Measurements from ENCODE around the gene CADM1.

CADM1 gene

DNA sequence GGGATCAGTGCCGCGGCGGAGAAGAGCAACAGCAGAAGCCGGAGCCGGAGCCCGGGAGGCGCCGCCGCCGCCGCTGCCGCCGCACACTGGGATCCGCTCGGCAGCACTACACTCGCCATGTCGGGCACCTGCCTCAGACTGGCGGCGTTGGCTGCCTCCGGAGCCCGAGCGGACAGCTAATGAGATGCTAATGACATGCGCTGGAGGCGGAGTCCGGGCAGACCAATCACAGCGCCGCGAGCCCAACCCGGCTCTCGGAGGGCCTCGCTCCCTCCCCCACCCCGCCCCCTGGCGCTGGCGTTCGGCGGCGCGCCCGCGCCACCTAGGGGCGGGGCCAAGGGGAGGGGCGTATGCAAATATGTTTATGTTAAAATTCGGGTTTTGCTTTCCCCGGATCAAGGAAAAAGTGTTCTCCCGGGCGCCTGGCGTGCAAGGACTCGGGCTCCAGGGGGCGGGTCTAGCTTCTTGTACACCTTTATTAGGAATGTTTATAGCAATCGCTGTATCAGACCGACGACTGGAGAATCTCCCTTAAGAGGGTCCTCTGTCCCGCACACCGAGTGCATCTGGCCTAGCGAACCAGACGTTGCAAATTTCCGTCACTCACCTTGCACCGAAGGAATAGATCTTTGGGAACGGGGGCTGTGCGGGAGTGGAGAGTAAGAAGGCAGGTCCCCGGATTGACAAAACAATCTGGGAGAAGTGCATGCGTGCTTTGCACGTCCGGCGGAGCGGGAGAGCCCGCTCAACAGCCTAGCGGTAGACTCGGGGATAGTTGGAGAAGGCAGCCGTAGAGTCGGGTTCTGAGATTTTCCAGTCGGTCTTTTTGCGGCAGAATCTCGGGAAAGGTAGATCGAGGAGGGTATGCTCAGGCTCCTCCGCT is at the start of gene CADM1:
CADM1 (minus strand) TSS at position 140 of the 883 bp plus-strand sequence.
- Histone ChIP-seq H3K27me3 (ENCODE audit: low read depth) (peaks cover 34% of the 10 kb centered on the region), H3K36me3 (replicated peaks) (no peaks in the 10 kb centered on the region), H3K4me1 (peaks cover 10% of the 10 kb centered on the region), H3K9me3 (no peaks in the 10 kb centered on the region), H3K4me3 (peak within 1 kb of the TSS; percentile 46)
- in situ Hi-C loops (cut with MboI; ENCODE audit: low sequenced_read_pairs) = no loop called here
- DNase-seq (ENCODE audit: low spot score in 2 of 2) = peak; percentile 74 to 91

DNA sequence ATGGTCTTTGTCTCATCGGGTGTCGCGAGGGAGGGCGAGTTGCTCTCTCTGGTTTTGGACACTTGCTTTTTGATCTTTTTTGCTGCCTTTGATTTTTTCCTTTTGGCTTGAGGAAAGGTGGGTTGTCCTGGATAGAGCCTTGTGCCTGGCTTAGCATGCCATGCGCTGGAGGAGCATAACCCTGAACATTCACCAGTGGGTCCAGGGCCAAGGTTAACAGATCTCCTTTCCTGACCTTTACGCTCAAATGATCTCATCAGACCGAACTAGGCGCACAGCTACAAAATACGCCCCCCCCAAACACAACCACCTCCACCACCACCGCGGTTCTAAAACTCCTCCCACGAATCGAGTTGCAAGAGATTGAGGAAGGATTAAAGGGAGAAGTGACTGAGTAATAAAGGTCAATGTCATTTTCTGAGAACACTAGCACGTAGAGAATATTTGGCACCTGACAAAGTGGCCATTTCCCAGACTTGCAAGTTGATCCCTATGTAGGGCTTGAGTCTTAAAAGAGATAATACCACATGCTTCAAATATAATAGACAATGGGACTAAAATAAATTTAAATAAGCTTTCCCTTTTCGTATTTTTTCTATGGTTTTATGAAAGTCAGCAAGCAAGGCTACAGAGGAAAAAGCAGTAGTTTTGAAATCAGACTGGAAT is 48.7 kb upstream of the CADM1 start:
- DNase-seq (ENCODE audit: low spot score in 2 of 2) = no peak
- Histone ChIP-seq H3K4me1 (no peaks in the 10 kb centered on the region), H3K27me3 (ENCODE audit: low read depth) (no peaks in the 10 kb centered on the region), H3K4me3 (no peak overlapping the region), H3K36me3 (replicated peaks) (no peaks in the 10 kb centered on the region), H3K9me3 (no peaks in the 10 kb centered on the region)
- in situ Hi-C loops (cut with MboI; ENCODE audit: low sequenced_read_pairs) = no loop called here

DNA sequence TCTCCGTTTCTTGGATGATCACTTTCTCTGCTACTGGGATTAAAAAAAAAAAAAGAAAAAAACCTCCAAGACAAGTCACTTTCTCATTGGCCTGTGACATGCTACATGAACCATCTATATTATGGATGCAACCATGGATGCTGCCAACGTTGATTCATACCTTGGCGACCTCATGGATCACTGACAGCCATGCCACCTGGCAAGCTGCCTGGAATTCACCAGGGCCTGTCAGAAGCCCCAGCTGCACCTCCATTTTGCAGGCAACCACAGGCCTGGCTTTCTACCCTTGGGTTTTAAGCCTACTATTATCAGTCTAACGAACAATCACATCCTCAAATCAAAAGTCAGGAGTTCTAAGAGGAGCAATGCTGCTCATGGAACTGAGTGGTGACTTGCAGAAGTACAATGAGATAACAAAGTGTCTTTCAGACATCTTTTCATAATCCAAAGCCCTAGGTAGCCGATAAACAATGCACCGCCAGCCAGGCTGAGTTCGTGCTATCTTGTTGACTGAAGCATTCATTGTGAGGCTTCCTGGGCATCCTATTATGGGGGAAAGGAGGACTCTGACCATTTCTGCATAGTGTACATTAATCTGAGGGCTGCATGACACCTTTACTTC is 48.0 kb upstream of the CADM1 start:
- H3K36me3 ChIP-seq (replicated peaks) = no peaks in the 10 kb centered on the region
- in situ Hi-C loops (cut with MboI; ENCODE audit: low sequenced_read_pairs) = no loop called here
- no peaks in the 10 kb centered on the region for H3K9me3 ChIP-seq
- no peaks in the 10 kb centered on the region for H3K4me1 ChIP-seq
- DNase-seq (ENCODE audit: low spot score in 2 of 2) = no peak
- H3K4me3 ChIP-seq = no peak overlapping the region
- H3K27me3 ChIP-seq (ENCODE audit: low read depth) = no peaks in the 10 kb centered on the region

DNA sequence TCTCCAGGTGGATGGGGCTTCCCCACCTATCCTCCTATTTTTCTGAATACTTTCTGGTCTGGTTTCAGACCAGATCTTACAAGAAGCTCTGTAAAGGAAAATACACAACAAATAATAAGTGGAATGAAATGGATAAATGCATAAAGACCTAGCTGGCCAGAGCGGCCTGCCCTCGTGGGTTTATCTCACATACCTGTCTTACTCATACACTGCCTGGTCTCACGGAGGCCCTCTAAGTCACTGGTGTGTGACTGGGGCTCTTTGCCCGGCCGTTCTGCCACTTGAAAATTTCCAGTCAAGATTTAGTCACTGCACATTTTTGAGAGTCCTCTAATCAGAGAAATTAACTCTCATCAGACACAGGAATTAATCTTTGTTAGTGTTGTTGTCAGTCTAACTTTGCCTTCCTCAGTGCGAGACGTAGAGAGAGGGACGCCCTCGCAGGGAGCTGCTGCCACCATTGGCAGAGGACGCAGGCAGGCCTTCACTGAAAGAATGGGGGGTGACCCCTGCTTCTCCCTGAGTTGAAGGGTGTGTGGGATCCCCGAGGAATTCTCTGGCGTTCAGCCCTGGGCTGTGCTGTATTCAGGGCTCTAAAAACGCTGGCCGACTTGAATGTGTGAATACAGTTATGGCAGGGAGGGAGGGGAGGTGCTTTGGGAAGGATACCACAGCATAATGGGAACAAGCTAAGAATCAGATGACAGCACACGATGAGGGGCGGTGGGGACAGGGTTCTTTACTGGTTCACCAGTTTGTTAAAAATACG is 46.3 kb upstream of the CADM1 start:
- H3K4me1 ChIP-seq = no peaks in the 10 kb centered on the region
- H3K36me3 ChIP-seq (replicated peaks) = no peaks in the 10 kb centered on the region
- in situ Hi-C loops (cut with MboI; ENCODE audit: low sequenced_read_pairs) = no loop called here
- no peak for DNase-seq (ENCODE audit: low spot score in 2 of 2)
- no peaks in the 10 kb centered on the region for H3K9me3 ChIP-seq
- H3K27me3 ChIP-seq (ENCODE audit: low read depth) = no peaks in the 10 kb centered on the region
- no peak overlapping the region for H3K4me3 ChIP-seq

DNA sequence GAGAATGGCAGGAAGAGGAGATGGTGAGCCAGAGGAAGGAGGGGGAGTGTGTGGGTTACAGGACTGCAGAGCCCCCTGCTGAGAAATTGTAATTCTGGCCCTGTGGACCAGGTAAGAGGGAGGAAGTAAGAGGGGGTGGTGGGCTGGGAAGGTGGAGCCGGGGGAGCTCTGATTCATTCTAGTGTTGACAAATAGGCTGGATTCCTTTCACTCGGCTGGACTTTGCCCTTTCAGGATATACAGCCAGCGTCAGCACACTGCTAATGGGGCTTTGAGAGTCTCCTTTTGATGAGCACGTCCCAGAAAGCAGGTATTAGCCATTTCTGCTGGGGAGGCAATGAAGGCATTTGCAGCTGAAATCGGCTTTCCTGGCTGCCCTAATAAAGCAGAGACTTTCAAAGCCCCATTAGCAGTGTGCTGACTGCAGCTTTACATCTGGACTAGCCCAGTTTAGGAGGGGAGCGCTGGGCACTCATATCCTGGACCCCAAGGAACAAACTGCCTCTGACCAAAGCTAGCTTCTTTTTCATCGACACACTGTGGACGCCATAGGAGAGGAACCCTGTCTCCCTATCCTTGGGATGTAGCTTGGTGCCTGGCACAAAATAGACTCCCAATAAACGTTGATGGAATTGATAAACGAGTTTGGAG is 44.8 kb upstream of the CADM1 start:
- no peak overlapping the region for H3K4me3 ChIP-seq
- no peak for DNase-seq (ENCODE audit: low spot score in 2 of 2)
- no peaks in the 10 kb centered on the region for H3K9me3 ChIP-seq
- no peaks in the 10 kb centered on the region for H3K4me1 ChIP-seq
- no peaks in the 10 kb centered on the region for H3K36me3 ChIP-seq (replicated peaks)
- in situ Hi-C loops (cut with MboI; ENCODE audit: low sequenced_read_pairs) = no loop called here
- no peaks in the 10 kb centered on the region for H3K27me3 ChIP-seq (ENCODE audit: low read depth)

DNA sequence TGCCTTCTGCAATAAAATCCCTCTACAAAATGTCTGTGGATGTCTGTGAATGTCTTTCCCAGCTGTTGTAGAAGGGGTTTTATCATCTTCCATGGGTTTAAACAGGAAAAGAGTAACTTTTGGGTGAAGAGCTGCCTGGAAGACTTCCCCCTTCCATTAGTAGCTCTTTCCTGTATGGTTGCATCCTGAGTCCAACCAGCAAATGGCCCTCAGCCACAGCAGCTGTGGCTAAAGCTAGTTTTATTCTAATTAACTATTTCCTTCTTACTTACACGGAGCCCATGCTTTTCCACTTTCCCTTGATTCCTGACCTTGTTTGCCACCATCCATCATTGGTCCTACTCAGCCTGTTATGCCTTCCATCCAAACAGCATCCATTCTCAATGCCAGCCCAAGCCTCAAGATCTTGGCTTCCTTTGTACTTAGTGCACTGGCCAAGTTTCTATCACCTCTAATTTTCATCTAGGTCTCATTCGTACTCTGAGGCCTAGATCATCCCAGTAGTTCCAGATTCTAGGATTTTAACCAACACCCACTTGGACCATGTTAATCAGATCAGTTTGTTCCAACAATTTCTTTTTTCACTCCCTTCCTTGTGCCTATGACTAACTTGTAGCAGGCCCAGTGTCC is 41.5 kb upstream of the CADM1 start:
- Histone ChIP-seq H3K36me3 (replicated peaks) (no peaks in the 10 kb centered on the region), H3K4me1 (no peaks in the 10 kb centered on the region), H3K9me3 (no peaks in the 10 kb centered on the region), H3K4me3 (no peak overlapping the region), H3K27me3 (ENCODE audit: low read depth) (no peaks in the 10 kb centered on the region)
- DNase-seq (ENCODE audit: low spot score in 2 of 2) = no peak
- in situ Hi-C loops (cut with MboI; ENCODE audit: low sequenced_read_pairs) = no loop called here

DNA sequence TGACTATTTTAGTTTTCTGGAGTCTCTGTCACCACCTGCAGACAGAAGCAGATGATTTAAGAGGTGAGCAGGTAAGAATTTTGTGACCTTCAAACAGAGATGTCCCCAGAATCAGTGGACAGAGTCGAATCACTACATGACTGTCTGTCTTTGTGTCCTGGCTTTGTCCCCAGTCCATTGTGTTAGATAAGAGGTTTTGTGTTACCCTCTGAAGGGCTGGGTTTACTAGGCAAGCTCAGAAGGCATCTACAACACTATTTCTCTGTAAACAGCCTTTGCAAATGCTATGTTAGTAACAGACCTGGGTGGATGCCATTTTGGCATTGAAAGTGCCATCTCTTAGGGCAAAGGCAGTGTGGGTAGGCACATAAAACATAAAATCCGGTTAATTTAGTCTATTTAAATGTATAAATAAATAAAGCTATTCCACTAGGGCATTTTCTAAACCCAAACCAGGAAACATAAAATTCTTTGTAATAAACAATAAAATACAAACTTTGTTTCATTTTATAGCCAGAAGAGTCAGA is 40.3 kb upstream of the CADM1 start:
- H3K27me3 ChIP-seq (ENCODE audit: low read depth) = no peaks in the 10 kb centered on the region
- DNase-seq (ENCODE audit: low spot score in 2 of 2) = no peak
- in situ Hi-C loops (cut with MboI; ENCODE audit: low sequenced_read_pairs) = no loop called here
- no peaks in the 10 kb centered on the region for H3K36me3 ChIP-seq (replicated peaks)
- H3K4me1 ChIP-seq = no peaks in the 10 kb centered on the region
- H3K4me3 ChIP-seq = no peak overlapping the region
- no peaks in the 10 kb centered on the region for H3K9me3 ChIP-seq

DNA sequence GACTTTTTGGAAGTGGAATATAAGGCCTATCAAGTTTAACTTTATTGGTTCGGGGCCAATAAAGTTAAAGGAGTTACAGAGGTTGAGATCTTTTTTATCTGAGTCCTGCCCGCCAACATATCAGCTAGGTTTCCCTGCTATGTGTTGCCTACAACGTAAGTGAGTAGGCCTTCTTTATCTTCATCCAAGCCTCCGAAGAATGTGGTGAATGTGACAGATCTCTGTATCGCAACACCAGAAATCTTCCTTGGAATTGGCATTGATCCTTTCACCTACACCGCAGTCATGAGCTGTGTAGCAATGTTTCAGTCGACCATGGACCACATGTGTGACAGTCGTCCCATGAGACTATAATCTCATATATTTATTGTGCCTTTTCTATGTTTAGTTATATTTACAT is 37.3 kb upstream of the CADM1 start:
- Histone ChIP-seq H3K9me3 (no peaks in the 10 kb centered on the region), H3K4me1 (no peaks in the 10 kb centered on the region), H3K36me3 (replicated peaks) (no peaks in the 10 kb centered on the region), H3K27me3 (ENCODE audit: low read depth) (no peaks in the 10 kb centered on the region), H3K4me3 (no peak overlapping the region)
- DNase-seq (ENCODE audit: low spot score in 2 of 2) = no peak
- in situ Hi-C loops (cut with MboI; ENCODE audit: low sequenced_read_pairs) = no loop called here

DNA sequence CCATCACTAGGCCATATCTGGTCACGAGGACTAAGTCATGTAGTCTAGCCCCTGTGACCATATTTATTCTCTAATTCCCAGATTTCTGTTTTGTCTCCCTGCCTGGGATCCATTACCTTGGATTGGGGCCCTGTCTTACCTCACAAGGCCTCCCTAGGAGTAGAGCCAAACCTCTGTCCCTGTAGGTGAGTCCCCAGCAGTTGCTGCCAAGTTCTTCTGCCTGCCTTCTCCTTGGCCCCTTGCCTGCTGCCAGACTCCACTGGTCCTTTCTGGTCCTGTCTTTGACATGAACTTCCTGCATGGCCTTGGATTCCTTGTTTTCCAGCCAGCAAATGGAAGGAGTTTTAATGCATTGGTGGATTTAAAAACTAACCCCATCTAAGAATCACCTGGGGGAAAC is 35.6 kb upstream of the CADM1 start:
- no peak for DNase-seq (ENCODE audit: low spot score in 2 of 2)
- no peak overlapping the region for H3K4me3 ChIP-seq
- no peaks in the 10 kb centered on the region for H3K4me1 ChIP-seq
- no peaks in the 10 kb centered on the region for H3K36me3 ChIP-seq (replicated peaks)
- no peaks in the 10 kb centered on the region for H3K9me3 ChIP-seq
- no peaks in the 10 kb centered on the region for H3K27me3 ChIP-seq (ENCODE audit: low read depth)
- in situ Hi-C loops (cut with MboI; ENCODE audit: low sequenced_read_pairs) = no loop called here

DNA sequence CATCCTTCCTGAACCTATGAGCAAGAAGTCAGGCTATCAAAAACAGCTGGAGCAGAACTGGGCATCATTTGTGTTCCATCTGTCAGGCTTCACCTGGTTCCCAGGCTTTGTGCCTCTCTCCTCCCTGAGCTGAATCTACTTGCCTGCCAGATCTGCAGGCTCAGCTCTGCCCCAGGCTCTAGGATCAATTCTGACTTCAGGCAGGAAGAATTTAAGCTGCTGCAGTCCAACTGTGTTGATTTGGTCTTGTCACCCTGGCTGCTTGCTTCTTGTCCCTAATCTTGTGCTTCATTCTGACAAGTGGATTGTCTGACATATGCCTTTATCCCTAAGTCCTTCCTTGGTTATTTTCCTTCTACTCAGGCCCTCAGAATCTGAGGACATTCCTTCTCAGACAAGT is 31.6 kb upstream of the CADM1 start:
- DNase-seq (ENCODE audit: low spot score in 2 of 2) = no peak
- no peaks in the 10 kb centered on the region for H3K27me3 ChIP-seq (ENCODE audit: low read depth)
- H3K36me3 ChIP-seq (replicated peaks) = no peaks in the 10 kb centered on the region
- no peak overlapping the region for H3K4me3 ChIP-seq
- in situ Hi-C loops (cut with MboI; ENCODE audit: low sequenced_read_pairs) = no loop called here
- no peaks in the 10 kb centered on the region for H3K9me3 ChIP-seq
- no peaks in the 10 kb centered on the region for H3K4me1 ChIP-seq

DNA sequence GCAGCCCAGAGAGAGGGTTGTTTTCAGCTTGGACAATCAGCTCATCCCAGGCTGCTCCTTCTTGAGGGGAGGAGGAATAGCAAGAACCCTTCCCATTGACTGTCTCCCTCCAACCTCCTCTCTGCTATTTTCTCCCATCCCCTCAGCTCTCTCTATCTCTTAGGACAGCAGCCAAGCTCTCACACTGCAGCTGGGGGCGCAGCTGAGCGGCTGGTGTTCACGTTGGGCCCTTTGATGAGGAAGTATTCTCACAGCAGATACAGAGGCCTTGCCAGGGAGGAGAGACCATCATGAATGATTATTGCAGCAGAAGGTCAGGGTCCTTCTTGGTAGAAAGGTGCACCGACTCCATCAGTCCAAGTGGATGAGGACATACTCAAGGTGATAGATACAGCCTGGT is 26.5 kb upstream of the CADM1 start:
- no peak for DNase-seq (ENCODE audit: low spot score in 2 of 2)
- Histone ChIP-seq H3K4me3 (no peak overlapping the region), H3K9me3 (no peaks in the 10 kb centered on the region), H3K27me3 (ENCODE audit: low read depth) (peaks cover 9% of the 10 kb centered on the region), H3K36me3 (replicated peaks) (no peaks in the 10 kb centered on the region), H3K4me1 (no peaks in the 10 kb centered on the region)
- in situ Hi-C loops (cut with MboI; ENCODE audit: low sequenced_read_pairs) = no loop called here

DNA sequence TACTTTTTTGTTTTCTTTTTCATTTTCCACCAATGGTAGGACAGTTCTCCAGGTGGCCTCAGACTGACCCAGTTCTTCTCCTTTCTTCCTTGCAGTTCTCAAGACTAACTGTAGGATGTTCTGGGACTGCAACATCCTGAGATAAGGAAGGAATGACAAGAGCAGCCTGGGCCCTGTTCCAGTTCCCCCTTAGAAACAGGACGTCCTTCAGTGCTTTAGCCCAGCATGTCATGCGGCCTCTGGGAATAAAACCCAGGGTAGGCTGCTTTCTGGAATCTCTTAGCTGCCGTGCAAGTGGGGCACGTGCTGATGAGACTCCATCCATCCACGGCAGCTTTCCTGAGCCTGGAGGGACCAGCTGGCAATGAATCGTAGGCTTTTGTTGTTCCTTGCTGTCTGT is 24.0 kb upstream of the CADM1 start:
- no peak overlapping the region for H3K4me3 ChIP-seq
- H3K9me3 ChIP-seq = no peaks in the 10 kb centered on the region
- H3K36me3 ChIP-seq (replicated peaks) = no peaks in the 10 kb centered on the region
- no peak for DNase-seq (ENCODE audit: low spot score in 2 of 2)
- H3K27me3 ChIP-seq (ENCODE audit: low read depth) = peaks cover 9% of the 10 kb centered on the region
- no peaks in the 10 kb centered on the region for H3K4me1 ChIP-seq
- in situ Hi-C loops (cut with MboI; ENCODE audit: low sequenced_read_pairs) = no loop called here
